Colonic mucosa (tissue), 4 donors: ENCODE data around the gene BSPRY. TPM values are rescaled to one million over a fixed set of nuclear protein-coding genes. Genes with fewer than 3 reads are reported as not detected.

Source experiments
- DNase-seq: peaks from one replicate; pipeline ENCODE4 v3.0.0-alpha.2; 2020
- H3K27ac ChIP-seq: fragments of 200-600 bp; one replicate; pipeline ENCODE4 v1.8.0; 2021
- H3K27me3 ChIP-seq: fragments of 200-600 bp; one replicate; pipeline ENCODE4 v1.8.0; 2021
- H3K36me3 ChIP-seq: fragments of 200-600 bp; one replicate; pipeline ENCODE4 v1.8.0; 2021
- H3K4me1 ChIP-seq: fragments of 200-600 bp; one replicate; pipeline ENCODE4 v1.8.0; 2021; ENCODE audit warnings: mild to moderate bottlenecking
- H3K4me3 ChIP-seq: fragments of 200-600 bp; one replicate; pipeline ENCODE4 v1.8.0; 2021
- H3K9ac ChIP-seq, 2 donors: one replicate each; pipeline ENCODE4 v1.7.0; 2013; ENCODE audit warnings: control low read depth in 2 of 2, low read depth in 2 of 2, low read length in 2 of 2
- H3K9me3 ChIP-seq: fragments of 200-600 bp; one replicate; pipeline ENCODE4 v1.8.0; 2021
- CTCF ChIP-seq: fragments of 200-600 bp; IDR thresholded peaks from one replicate; pipeline ENCODE4 v1.8.0; 2022; ENCODE audit warnings: antibody characterized with exemption, mild to moderate bottlenecking
- intact Hi-C: fragments of 100-400 bp; cut with DNase I; formaldehyde crosslinking; loops from one replicate; pipeline ENCODE4 v1.14.1; 2022
- total RNA-seq, 2 donors: library from RNA; stranded (reverse); fragmentation: NEBNext Ultra II Directional in 1 of 2; extraction: Animal tissue kit (Norgen Biotek cat#: 25700) in 1 of 2; gene quantifications; one replicate each; pipeline ENCODE4 v1.2.1, GENCODE V29; 2021
- donor health status: healthy.
- donor health status: DM: no; HTN: no; CAD: no.
- donor health status: DM: no; HTN: no; CAD: no.

BSPRY gene
- total RNA-seq, 2 donors from 2014 or later, result 25.6 to 34.2 TPM

GRCh38 chr9:113352411-113352810, 3.1 kb downstream of the BSPRY start:
- intact Hi-C loops, result no loop called here
- no peak for TF ChIP-seq CTCF
- H3K27me3 ChIP-seq, result no peaks in the 10 kb centered on the region

GRCh38 chr9:113355040-113355596, 5.8 kb downstream of the BSPRY start:
- Histone ChIP-seq H3K27me3 (no peaks in the 10 kb centered on the region), H3K9me3 (no peaks in the 10 kb centered on the region), H3K4me3 (no peak overlapping the region), H3K27ac (no peak overlapping the region), H3K9ac (no peak overlapping the region), H3K36me3 (no peaks in the 10 kb centered on the region), H3K4me1 (peaks cover 4% of the 10 kb centered on the region)
- intact Hi-C loops, result no loop called here
- no peak for DNase-seq
- no peak for TF ChIP-seq CTCF

More at GRCh38 chr9:113352411-113352810, 3.1 kb downstream of the BSPRY start:
- H3K9me3 ChIP-seq, result no peaks in the 10 kb centered on the region
- no peak for DNase-seq
- H3K4me1 ChIP-seq, result peaks cover 4% of the 10 kb centered on the region
- no peak overlapping the region for H3K27ac ChIP-seq
- no peak overlapping the region for H3K4me3 ChIP-seq
- H3K9ac ChIP-seq, result no peak overlapping the region
- H3K36me3 ChIP-seq, result no peaks in the 10 kb centered on the region

- H3K4me3 ChIP-seq, result no peak overlapping the region
- H3K27me3 ChIP-seq, result no peaks in the 10 kb centered on the region
- no peaks in the 10 kb centered on the region for H3K4me1 ChIP-seq
- intact Hi-C loops, result no loop called here
- TF ChIP-seq CTCF, result no peak
- no peak overlapping the region for H3K9ac ChIP-seq
- no peak for DNase-seq
- no peak overlapping the region for H3K27ac ChIP-seq
- no peaks in the 10 kb centered on the region for H3K9me3 ChIP-seq
- no peaks in the 10 kb centered on the region for H3K36me3 ChIP-seq
These were observed 7.4 kb downstream of the BSPRY start for GRCh38 chr9:113356686-113357292.

GRCh38 chr9:113359385-113359784, 10.0 kb downstream of the BSPRY start:
- Histone ChIP-seq H3K27me3 (no peaks in the 10 kb centered on the region), H3K4me1 (no peaks in the 10 kb centered on the region), H3K9ac (no peak overlapping the region), H3K4me3 (no peak overlapping the region), H3K27ac (no peak overlapping the region), H3K36me3 (no peaks in the 10 kb centered on the region), H3K9me3 (no peaks in the 10 kb centered on the region)
- TF ChIP-seq CTCF, result no peak
- no peak for DNase-seq
- intact Hi-C loops, result no loop called here

- intact Hi-C loops, result no loop called here
- Histone ChIP-seq H3K27me3 (no peaks in the 10 kb centered on the region), H3K9ac (no peak overlapping the region), H3K36me3 (no peaks in the 10 kb centered on the region), H3K4me3 (no peak overlapping the region), H3K9me3 (no peaks in the 10 kb centered on the region), H3K4me1 (no peaks in the 10 kb centered on the region), H3K27ac (no peak overlapping the region)
- TF ChIP-seq CTCF, result no peak
- no peak for DNase-seq
These were observed 11.0 kb downstream of the BSPRY start for GRCh38 chr9:113360242-113360842.
